Right hindlimb (tissue), 1 donor: ENCODE results near the gene PDGFRB.
"Not testable (repeated sequence)": the region's sequence is repeated elsewhere in the genome, so short reads cannot be mapped to it uniquely, and the experiment has no call there.

Experiments
- DNase-seq: peaks from one replicate; pipeline ENCODE4 v3.0.0-alpha.2; 2018

Gene PDGFRB

GRCh38 chr5:150112201-150113046 is 43.2 kb downstream of the PDGFRB start:
- peak; percentile 38 for DNase-seq

- DNase-seq = no peak
Observed at GRCh38 chr5:150111122-150111521, 44.5 kb downstream of the PDGFRB start.

DNA sequence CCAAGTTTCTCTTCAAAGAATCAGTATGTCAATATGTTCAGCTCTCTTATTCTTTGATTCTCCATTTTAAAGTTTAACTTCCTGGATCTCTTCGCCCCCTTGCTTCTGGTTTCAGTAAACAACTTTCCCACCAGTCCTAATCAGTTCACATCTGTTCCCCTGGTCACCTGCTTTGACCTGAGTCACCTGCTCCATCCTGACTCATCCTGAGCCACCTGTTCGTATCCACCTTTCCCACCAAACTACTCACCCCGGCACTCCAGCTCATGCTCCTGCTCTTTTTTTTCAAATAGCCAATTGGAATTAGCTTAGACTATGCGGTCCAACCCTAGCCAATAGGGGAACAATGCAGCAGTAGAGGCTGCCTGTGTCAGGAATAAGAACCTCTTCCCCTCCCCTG is 45.7 kb downstream of the PDGFRB start:
- no peak for DNase-seq

DNA sequence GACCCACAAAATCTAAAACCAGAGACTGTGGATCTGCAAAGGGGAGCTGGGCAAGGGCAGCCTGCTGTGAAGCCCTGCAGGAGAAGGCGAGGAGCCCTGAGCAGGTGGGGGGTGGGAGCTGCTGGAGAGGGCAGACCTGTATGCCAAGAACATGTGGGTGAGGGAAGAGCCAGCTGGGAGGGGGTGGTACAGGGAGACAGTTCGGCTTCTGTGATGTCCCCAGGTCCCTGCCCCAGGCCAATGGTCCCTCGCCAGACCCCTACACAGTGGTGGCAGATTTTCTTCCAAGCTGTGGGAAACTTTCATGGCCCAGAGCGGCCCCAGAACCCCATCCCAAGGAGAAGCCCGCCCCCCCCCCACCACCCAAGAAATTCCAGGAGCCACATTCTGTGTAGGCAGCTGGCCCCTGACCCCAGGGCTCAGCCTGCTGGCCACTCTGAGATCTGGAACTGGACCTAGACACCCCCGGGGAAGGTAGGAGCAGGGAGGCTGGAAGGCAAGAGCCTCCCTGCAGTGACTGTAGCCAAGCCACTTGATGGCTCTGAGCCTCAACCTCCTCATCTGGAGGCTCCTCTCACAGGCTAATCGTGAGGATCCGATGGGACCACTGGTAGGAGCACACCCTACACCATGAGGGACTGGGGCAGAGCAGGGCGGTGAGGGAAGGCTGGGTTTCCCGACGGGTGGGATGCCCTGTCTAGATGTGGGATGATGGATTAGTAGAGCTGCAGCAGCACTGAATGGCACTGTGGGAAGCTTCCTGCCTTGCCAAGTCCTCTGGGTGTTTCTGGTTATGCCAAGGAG is 46.7 kb downstream of the PDGFRB start:
- peak; percentile 19 for DNase-seq

- no peak for DNase-seq
Observed at GRCh38 chr5:150107909-150108447, 47.7 kb downstream of the PDGFRB start.

DNA sequence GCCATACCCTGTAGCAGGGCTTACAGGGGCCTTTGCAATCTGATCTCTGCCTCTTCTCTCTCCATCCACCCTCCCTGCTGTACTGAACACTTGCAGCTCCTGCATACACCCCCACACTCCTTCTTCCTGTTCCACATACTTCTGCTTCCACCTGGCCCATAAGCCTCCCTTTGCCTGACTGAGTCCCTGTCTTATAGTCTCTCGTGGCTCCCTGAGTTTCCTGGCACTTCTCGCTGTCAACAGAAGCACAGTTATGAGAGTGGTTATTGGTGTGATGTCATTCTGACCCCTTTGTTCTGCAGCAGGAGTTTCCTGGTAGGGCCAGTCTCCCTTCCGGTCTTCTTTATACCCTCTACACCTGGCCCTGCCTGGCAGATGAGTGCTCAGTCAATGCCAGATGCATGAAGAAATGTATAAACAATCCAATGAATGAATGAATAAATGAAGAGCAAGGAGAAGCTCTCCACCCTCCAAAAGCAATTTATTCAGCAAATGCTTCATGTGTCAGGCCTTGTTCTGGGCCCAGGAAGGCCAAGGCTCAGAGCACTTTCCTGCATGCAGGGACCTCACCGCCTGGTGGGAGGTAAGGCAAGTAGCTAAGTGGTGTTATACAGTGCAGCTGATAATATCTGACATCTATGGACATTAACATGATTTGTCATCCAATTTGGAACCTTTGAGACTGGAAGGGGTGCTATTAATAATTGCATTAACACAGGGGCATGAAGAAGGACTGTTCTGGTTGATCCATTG is 48.8 kb downstream of the PDGFRB start:
- no peak for DNase-seq

DNA sequence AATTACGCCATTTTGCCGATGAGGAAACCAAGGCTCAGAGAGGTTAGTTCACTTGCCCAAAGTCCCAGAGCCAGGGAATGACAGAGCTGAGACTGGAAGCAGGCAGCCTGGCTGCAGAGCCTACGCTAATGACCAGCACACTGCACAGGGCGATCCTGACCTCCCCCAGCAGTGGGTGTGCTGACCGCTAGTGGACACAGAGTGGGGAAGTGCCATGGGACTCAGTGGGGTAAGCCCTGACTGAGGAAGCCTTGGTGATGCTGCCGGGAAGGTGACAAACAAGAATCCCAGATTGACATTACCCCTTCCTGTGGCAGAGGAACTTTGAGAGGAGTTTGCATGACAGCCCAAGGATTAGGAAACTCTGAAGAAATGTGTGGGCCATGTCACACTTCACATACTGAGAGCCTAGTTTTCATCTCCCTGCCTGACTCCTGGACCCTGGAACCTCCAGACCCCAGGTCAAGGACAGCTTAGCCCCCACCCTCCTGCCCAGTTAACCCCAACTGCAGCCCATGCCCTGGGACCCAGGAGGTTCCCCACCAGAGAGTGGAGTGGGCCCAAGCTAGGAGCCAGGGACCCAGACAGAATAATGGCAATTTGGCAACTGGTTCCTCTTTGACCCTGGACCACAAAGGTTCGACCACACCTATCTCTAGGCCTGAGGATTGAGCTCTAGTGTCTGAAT is 49.6 kb downstream of the PDGFRB start:
- DNase-seq = no peak

DNA sequence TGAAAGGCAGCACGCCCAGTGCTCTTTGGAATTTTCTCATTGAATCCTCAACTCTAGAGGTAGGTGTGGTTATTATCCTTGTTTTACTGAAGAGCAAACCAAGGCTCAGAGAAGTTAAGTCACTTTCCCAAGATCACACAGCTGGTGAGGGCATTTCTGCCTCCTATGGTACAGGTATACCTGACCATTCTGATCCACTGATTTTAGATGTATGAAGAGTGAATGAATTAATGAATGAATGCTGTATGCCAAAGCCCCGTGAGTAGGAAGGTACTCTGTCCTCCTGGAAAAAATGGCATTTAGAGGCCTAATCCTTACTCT is 51.1 kb downstream of the PDGFRB start:
- DNase-seq = no peak

DNA sequence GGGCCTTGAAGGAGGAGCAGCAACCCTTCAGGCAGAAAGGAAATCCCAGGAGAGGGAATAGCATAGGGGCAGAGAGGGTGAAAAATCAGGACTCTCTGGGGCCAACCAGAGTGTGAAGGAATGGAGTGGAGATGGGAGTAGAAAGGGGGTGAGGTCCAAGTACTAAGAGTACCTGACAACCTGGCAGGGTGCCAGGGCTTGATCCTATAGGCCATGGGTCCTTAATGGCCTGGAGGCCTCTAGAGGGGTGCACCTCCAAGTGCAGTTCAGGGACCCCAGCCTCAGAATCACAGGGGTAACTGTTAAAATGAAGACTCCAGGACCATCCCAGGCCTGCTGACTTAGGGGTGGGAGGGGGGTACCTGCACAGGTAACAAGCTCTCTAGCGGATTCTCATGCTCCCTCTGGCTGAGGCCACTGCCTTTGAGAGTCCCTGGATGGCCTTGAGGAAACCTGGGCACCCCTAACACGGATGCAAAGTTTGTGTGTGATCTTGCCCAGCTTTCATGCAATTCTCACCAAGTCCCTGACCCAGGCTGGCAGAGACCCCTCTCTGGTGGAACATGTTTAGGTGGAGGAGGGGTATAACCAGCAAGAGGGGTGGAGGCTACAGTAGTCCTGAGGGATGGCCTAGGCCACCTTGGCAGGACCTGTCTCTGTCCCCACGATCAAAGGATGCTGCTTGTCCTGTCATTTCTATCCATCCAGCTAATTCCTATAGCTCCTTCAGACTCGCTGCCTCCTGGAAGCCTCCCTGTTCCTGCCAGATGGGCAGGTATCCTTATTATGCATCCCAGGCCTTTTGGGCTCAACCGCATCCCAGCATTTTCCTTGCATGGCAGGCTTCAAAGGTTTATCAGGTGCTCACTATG is 51.7 kb downstream of the PDGFRB start:
- DNase-seq = no peak

- DNase-seq = no peak
Observed at GRCh38 chr5:150101023-150101422, 54.6 kb downstream of the PDGFRB start.

DNA sequence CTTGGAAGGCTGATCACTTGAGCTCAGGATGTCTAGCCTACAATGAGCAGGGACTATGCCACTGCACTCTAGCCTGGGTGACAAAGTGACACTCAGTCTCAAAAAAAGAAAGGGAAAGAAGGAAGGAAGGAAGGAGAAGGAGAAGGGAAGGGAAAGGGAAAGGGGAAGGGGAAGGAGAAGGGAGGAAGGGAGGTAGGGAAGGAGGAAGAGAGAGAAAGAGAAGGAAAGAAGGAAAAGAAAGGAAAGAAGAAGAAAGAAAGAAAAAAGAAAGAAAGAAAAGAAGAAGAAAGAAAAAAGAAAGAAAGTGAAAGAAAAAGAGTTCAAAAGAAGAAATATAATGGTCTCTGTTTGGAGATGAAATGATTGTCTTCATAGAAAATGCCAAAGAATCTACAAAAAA is 58.5 kb downstream of the PDGFRB start:
- no peak for DNase-seq

DNA sequence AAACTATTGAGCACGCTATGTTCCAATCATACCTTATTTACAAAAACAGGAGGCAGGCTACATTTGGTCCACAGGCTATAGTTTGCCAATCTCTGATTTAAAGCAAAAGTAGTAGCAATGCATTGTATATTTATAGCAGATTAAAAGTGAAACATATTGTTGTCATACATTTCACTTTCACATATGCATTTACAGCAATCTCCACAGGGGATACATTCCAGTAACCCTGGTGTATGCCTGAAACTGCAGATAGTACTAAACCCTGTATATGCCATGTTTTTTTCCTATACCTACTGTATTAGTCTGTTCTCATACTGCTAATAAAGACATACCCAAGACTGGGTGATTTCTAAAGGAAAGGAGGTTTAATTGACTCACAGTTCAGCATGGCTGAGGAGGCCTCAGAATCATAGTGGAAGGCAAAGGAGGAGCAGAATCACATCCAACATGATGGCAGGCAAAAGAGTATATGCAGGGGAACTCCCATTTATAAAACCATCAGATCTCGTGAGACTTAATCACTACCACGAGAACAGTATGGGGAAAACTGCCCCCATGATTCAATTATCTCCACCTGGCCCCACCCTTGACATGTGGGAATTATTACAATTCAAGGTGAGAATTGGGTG is 63.4 kb downstream of the PDGFRB start:
- DNase-seq = no peak

DNA sequence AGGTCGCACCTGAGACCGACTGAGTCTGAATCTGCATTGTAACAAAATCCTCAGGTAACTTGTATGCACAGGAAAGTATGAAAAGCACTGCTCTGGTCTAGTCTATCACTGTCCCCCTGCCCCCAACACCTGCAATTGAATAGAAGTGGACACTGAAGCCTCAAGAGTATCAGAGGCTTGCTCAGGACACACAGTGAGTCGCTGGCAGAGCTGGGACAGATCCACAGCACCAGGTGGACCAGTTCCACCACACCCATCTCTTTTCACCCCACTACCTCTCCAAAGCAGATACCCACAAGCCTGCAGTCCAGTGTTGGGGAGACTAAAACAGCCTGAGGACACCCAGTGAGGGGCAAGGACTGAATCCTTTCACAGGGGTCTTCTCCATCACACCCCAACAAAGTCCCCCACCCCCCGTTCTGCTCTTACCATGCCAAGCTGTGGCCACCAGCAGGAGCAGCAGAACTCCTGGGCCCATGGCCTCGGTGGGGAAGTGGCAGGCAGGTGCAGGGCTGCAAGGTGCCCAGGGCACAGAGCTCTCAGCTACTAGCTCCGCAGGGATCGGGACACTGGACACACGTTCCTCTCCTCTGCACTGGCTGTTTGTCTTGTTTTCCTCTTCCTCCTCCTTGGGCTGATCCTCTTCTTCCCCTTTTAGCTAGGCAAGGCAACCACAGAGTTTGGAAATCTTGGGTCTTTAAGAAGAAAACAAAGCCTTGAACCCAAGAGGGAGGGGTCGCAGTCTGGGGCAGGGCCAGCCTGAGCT is 69.5 kb downstream of the PDGFRB start, which contains the start of gene CSF1R:
TSS of gene CSF1R (minus strand) at position 605 of the 766 bp plus-strand sequence. CDS start at position 478, 127 bp downstream.
- DNase-seq = no peak

DNA sequence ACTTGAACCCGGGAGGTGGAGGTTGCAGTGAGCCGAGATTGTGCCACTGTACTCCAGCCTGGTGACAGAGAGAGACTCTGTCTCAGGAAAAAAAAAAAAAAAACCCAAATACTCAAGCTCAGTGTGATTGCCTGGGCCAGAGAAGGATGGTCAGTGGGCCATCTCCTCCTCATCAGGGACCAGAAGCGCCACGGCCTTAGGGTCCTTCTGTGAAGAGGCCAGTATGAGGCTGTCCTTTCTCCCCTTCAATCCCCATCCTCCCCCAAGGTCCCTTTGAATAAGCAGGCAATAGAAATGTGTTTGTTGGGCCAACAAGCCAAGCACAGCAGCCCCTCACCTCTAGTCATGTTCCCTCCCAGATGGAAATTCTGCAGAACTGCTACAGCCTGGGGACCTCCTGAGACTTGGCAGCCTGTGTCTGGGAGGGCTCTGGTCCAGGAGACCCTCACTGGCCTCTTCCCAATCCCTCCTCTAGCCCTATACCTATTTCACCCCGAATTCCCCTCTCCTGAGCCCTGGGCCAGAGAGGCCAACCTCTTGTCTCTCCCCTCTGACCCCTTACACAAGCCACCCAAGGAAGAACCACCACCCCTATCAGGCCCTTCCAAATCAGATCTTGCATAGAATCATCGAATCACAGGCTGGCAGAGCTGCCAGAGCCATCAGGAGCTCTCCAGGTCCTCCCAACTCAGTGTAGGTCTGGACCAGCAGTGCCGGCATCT is 70.3 kb downstream of the PDGFRB start:
- DNase-seq = no peak

DNA sequence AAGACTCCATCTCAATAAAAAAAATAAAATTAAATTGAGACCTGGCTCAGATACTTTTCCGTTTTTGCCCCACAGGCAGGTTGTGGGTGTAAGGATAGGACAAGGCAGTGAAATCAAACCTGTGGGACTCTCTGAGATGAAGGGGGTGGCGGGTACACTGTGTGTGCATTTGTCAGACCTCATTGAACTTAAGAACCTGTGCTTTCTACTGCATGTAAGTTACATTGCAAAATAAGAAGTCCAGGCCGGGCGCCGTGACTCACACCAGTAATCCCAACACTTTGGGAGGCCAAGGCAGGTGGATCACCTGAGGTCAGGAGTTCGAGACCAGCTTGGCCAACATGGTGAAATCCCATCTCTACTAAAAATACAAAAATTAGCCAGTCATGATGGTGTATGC is 70.9 kb downstream of the PDGFRB start:
- DNase-seq = not testable (repeated sequence)

DNA sequence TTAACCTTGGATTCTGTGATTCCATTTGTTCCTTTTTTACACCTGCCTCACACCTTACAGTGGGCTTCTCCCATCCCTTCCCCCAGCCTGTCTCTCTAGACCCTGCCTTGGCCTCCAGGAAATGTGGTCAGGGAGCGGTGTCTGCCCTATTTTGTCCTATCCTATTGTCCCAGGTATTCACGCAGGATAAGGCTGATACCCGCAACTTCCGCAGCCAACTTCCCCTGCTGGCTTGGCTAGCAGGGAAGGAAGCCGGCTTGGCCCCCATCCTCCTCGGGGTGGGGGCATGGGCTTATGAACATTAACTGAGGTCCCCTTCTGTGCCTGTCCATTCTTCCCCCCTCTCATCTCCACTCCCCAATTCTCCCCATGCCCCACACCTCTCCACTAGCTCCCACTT is 72.8 kb downstream of the PDGFRB start:
- no peak for DNase-seq

- no peak for DNase-seq
Observed at GRCh38 chr5:150082374-150082773, 73.3 kb downstream of the PDGFRB start.

GRCh38 chr5:150081541-150082283 is 73.9 kb downstream of the PDGFRB start:
- peak; percentile 77 for DNase-seq
